ENCODE results near the gene CYP26C1.

Gene CYP26C1

GRCh38 chr10:93059975-93060886 is at the start of gene CYP26C1:
Gene CYP26C1, plus strand, starts transcription at chr10:93060798. Its CDS starts 466 bp downstream, at chr10:93061264.
- peak; percentile 31 for DNase-seq (ENCODE audit: low spot score)
- no peak for TF ChIP-seq CTCF (IDR thresholded peaks at IDR 0.05; ENCODE audit: extremely low read depth, missing control alignments)

- no peak for TF ChIP-seq CTCF (IDR thresholded peaks at IDR 0.05; ENCODE audit: extremely low read depth, missing control alignments)
Measured at GRCh38 chr10:93015722-93016121, 44.9 kb upstream of the CYP26C1 start.

GRCh38 chr10:93023013-93023650 is 37.5 kb upstream of the CYP26C1 start:
- DNase-seq (ENCODE audit: low spot score), result no peak
- no peak for TF ChIP-seq CTCF (IDR thresholded peaks at IDR 0.05; ENCODE audit: extremely low read depth, missing control alignments)

More at GRCh38 chr10:93015722-93016121, 44.9 kb upstream of the CYP26C1 start:
- no peak for DNase-seq (ENCODE audit: low spot score)

- no peak for DNase-seq (ENCODE audit: low spot score)
- no peak for TF ChIP-seq CTCF (IDR thresholded peaks at IDR 0.05; ENCODE audit: extremely low read depth, missing control alignments)
Measured at GRCh38 chr10:93026072-93026471, 34.5 kb upstream of the CYP26C1 start.

- DNase-seq (ENCODE audit: low spot score), result no peak
- no peak for TF ChIP-seq CTCF (IDR thresholded peaks at IDR 0.05; ENCODE audit: extremely low read depth, missing control alignments)
Measured at GRCh38 chr10:93027508-93027907, 33.1 kb upstream of the CYP26C1 start.

GRCh38 chr10:93028883-93029282 is 31.7 kb upstream of the CYP26C1 start:
- DNase-seq (ENCODE audit: low spot score), result no peak
- no peak for TF ChIP-seq CTCF (IDR thresholded peaks at IDR 0.05; ENCODE audit: extremely low read depth, missing control alignments)

- no peak for DNase-seq (ENCODE audit: low spot score)
- no peak for TF ChIP-seq CTCF (IDR thresholded peaks at IDR 0.05; ENCODE audit: extremely low read depth, missing control alignments)
Measured at GRCh38 chr10:93030409-93030808, 30.2 kb upstream of the CYP26C1 start.
